ENCODE results near the gene TNFRSF17. TPM values are rescaled to one million over a fixed set of nuclear protein-coding genes. Genes with fewer than 3 reads are reported as not detected.
A peak's percentile ranks its signal among the peaks of the same experiment; 100 is the strongest.

The TNFRSF17 gene
- total and polyA plus RNA-seq, 9 of the 15 experiments (the other 6 are each of a cell fraction or from before 2014, with no cell fraction given) = not detected

DNA sequence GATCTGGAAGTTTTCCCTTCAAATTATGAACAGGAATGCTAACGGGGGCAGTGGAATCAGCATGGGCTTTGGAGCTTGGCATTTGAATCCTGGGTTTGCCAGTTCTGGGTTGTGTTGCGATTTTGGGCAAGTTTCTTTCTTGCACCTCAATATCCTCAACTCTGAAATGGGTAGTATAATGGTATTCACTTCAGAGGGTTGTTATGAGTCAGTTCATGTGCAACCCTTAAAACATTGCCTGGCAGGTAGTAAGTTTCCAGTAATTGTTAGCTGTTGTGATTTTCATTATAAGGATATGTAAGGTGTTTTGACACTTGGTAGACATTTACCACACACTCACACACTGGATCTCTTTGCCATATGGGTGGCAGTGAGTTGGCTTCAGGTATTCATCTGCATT lies 44.9 kb downstream of the TNFRSF17 start (continued):
- TF ChIP-seq FOXK1 (CRISPR knock-in tag; IDR thresholded peaks at IDR 0.05; ENCODE audit: borderline replicate concordance) (no peak), PML (IDR thresholded peaks at IDR 0.05; ENCODE audit: low read length) (no peak), SP1 (CRISPR knock-in tag; IDR thresholded peaks at IDR 0.05) (no peak), POLR2AphosphoS5 (IDR thresholded peaks at IDR 0.05; ENCODE audit: control insufficient read depth, insufficient read depth, low read depth, low read length) (no peak), KAT2B (IDR thresholded peaks at IDR 0.05; ENCODE audit: low read depth, low read length) (no peak)

GRCh38 chr16:12010388-12011251 lies 45.6 kb downstream of the TNFRSF17 start:
- TF ChIP-seq ZBTB33 (CRISPR knock-in tag; IDR thresholded peaks at IDR 0.05) (peak; percentile 80), ZSCAN29 (IDR thresholded peaks at IDR 0.05) (no peak), ZFP36 (IDR thresholded peaks at IDR 0.05; ENCODE audit: low read depth, low read length, partially characterized antibody) (no peak), FOSL1 (tag; conservative IDR thresholded peaks at IDR 0.05) (peak; percentile 69), SMARCE1 (IDR thresholded peaks at IDR 0.05) (peak; percentile 36; the same call in 1 of the 2 replicates), MTA2 (IDR thresholded peaks at IDR 0.05; ENCODE audit: low read depth) (no peak), JUND (IDR thresholded peaks at IDR 0.05; ENCODE audit: borderline replicate concordance, low read depth, low read length) (peak; percentile 80), JUND (tag; IDR thresholded peaks at IDR 0.05; ENCODE audit: borderline replicate concordance, low read depth, low read length) (peak; percentile 65; the same call in 1 of the 3 replicates), ATF3 (IDR thresholded peaks at IDR 0.05) (peak; percentile 74), ATF3 (CRISPR knock-in tag; conservative IDR thresholded peaks at IDR 0.05) (no peak), JUN (IDR thresholded peaks at IDR 0.05; ENCODE audit: borderline replicate concordance, low read depth, low read length) (peak; percentile 61; the same call in 1 of the 2 replicates), JUN (CRISPR knock-in tag; IDR thresholded peaks at IDR 0.05; ENCODE audit: borderline replicate concordance) (no peak)
- TF ChIP-seq, protein P1, sequence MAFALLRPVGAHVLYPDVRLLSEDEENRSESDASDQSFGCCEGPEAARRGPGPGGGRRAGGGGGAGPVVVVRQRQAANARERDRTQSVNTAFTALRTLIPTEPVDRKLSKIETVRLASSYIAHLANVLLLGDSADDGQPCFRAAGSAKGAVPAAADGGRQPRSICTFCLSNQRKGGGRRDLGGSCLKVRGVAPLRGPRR (CRISPR knock-in tag; IDR thresholded peaks at IDR 0.05) = no peak
- in situ Hi-C loops (cut with MboI) (no loop called here), intact Hi-C loops (cut with micrococcal nuclease) (no loop called here)
- Histone ChIP-seq H3K4me2 (ENCODE audit: insufficient read depth, low read length) (no peak overlapping the region), H3K27ac (ENCODE audit: extremely low read depth, low read depth, low read length) (no peak overlapping the region), H3K4me1 (replicated peaks in 1 of 2; ENCODE audit: control insufficient read depth in 2 of 2, insufficient read depth in 2 of 2, low read length in 2 of 2) (peaks cover 4 to 8% of the 10 kb centered on the region in 2 experiments; a peak in 4 of 5 replicates), H3K36me3 (ENCODE audit: control insufficient read depth, insufficient read depth, low read length) (no peaks in the 10 kb centered on the region), H3K4me3 (no peak overlapping the region), H3K27me3 (ENCODE audit: control insufficient read depth in 2 of 2, insufficient read depth in 2 of 2, low read length in 2 of 2) (no peaks in the 10 kb centered on the region), H4K20me1 (replicated peaks; ENCODE audit: control insufficient read depth, insufficient read depth, low read length) (no peaks in the 10 kb centered on the region), H3K79me2 (ENCODE audit: control insufficient read depth, insufficient read depth, low read length) (no peaks in the 10 kb centered on the region), H3K9me1 (ENCODE audit: control insufficient read depth, insufficient read depth, low read length) (no peaks in the 10 kb centered on the region), H3K9ac (ENCODE audit: insufficient read depth in 1 of 2, low read depth in 2 of 2, low read length in 2 of 2) (no peak overlapping the region), H2AFZ (ENCODE audit: low read depth, low read length) (no peak overlapping the region), H3K9me3 (replicated peaks; ENCODE audit: control insufficient read depth, insufficient read depth, low read depth, low read length) (no peaks in the 10 kb centered on the region)
- ATAC-seq (no peak), FAIRE-seq (no peak), DNase-seq (ENCODE audit: extremely low read depth in 1 of 4, low spot score in 3 of 4) (no peak)
- WGBS (ENCODE audit: insufficient coverage, low coverage, missing lambda C conversion rate) = 61% methylated on average over 13 of the region's 13 CpGs
- ChIA-PET POLR2A (interaction anchor here (0.6 to 1.0 kb wide), 3 partner anchors 11 to 95 kb away, joined by 4 to 6 read pairs (median 4); partner anchors contain the start of gene GSPT1), CTCF (ENCODE audit: low intra/inter-chr PET ratio) (no interaction called here)
- BruUV-seq (replicated peaks) = no TSS peak

All from K562 (cell line).